Peyer's patch (tissue), 4 donors: ENCODE results near the gene TMEM135.

ENCODE experiments used
- POLR2A ChIP-seq, 2 donors: fragments of 450-650 bp; IDR thresholded peaks; one replicate each; pipeline ENCODE4 v1.5.1; 2017; ENCODE audit warnings: antibody characterized with exemption in 2 of 2, mild to moderate bottlenecking in 2 of 2, moderate library complexity in 2 of 2
- TF ChIP-seq, protein P1 (sequence below), 6 experiments: fragments of 450-650 bp in 4 of 6; fragments of 200-600 bp in 2 of 6; sonication (generic) in 1 of 6; IDR thresholded peaks; one replicate each; pipeline ENCODE4 v1.5.1; 2017 to 2019; ENCODE audit warnings: antibody characterized with exemption in 6 of 6, mild to moderate bottlenecking in 3 of 6, moderate library complexity in 1 of 6

DNA sequence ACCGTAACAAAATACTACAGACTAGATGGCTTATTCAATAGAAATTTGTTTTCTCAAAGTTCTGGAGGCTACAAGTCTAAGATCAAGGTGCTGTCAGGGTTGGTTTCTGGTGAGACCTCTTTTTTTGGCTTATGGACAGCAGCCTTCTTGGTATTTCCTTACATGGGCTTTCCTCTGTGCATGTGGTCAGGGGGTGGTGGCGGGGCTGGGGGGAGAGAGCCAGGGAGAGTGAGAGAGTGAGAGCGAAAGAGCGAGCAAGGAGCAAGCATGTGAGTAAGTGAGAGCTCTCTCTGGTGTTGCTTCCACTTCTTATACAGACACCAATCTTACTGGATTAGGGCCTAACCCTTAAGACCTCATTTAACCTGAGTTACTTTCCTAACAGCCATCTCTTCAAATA, 181.5 kb downstream of the TMEM135 start:
- TF ChIP-seq, protein P1, sequence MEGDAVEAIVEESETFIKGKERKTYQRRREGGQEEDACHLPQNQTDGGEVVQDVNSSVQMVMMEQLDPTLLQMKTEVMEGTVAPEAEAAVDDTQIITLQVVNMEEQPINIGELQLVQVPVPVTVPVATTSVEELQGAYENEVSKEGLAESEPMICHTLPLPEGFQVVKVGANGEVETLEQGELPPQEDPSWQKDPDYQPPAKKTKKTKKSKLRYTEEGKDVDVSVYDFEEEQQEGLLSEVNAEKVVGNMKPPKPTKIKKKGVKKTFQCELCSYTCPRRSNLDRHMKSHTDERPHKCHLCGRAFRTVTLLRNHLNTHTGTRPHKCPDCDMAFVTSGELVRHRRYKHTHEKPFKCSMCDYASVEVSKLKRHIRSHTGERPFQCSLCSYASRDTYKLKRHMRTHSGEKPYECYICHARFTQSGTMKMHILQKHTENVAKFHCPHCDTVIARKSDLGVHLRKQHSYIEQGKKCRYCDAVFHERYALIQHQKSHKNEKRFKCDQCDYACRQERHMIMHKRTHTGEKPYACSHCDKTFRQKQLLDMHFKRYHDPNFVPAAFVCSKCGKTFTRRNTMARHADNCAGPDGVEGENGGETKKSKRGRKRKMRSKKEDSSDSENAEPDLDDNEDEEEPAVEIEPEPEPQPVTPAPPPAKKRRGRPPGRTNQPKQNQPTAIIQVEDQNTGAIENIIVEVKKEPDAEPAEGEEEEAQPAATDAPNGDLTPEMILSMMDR (IDR thresholded peaks at IDR 0.05): no peak
- TF ChIP-seq POLR2A (IDR thresholded peaks at IDR 0.05): no peak
